GM18526 (cell line): ENCODE measurements around the gene FAM78A.

ENCODE experiments used
- POLR2A ChIP-seq: IDR thresholded peaks from 3 replicates; pipeline ENCODE4 v1.6.1; 2011; ENCODE audit not compliant: insufficient read length; ENCODE audit errors: extremely low read depth

FAM78A gene

DNA sequence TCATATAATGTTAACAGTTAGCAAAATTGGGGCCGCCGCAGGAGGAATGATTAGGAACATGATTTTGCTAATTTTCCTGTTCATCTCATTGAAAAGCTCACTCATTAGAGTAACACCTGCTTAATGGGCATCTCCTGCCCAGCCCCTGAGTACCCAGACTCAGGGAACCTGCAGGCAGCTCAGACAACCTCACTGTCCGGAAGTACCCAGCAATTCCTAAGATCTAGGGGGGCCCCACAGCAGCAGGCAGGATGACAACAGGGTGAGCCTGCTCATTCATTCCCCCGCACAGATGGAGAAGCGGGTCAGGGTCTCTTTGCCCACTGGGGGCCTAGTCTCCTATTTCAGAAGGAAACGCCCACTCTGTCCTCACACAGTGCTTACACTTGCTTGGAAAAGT is 12.6 kb downstream of the FAM78A start:
- no peak for TF ChIP-seq POLR2A

DNA sequence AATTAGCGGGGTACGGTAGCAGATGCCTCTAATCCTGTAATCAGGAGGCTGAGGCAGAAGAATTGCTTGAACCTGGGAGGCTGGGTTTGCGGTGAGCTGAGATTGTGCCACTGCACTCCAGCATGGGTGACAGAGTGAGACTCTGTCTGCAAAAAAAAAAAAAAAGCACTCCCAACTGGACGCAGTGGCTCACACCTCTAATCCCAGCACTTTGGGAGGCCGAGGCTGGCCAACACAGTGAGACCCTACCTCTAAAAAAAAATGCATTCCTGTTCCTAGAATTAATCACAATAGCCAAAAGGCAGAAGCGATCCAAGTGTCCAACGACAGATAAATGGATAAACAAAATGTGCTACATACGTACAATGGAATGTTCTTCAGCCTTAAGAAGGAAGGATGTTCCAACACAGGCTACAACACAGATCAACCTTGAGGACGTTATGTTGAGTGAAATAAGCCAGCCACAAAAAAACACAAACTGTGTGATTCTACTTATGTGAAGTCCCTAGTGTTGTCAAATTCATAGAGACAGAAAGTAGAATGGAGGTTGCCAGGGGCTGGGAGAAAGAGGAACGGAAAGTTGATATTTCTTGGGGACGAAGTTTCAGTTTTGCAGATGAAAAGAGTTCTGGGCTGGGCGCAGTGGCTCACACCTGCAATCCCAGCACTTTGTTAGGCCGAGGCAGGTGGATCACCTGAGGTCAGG is 13.8 kb downstream of the FAM78A start:
- no peak for TF ChIP-seq POLR2A

DNA sequence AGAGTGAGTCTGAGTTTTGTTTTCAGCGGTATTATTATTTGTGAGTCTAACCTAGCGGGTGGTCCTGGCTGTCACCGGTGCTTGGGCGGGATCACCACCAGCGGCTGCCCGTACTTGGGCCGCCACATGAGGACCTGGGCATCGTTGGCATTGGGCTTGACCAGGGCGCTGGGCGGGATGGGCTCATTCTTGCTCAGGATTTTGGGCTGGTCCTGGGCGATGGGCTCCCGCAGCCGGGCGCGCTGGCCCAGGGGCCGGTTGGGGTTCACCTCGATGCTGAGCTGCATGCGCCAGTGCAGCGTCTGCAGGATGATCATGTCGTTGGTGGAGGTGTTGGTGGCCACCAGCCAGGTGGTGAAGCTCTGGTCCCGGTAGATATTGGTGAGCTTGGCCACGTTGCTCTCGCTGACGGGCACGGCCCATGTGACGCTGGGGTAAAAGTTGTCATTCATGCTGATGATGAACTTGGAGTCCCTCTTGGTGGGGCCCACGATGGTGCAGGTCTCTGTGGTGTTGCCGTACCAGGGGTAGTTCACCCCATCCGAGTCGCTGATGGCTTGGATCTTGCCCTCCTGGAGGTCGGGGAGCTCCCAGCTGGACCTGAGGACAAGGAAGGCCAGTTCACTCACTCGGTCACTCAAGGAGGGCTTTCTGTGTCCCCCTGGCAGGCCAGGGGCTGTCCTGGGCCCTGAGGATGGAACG is 15.4 kb downstream of the FAM78A start:
- no peak for TF ChIP-seq POLR2A

DNA sequence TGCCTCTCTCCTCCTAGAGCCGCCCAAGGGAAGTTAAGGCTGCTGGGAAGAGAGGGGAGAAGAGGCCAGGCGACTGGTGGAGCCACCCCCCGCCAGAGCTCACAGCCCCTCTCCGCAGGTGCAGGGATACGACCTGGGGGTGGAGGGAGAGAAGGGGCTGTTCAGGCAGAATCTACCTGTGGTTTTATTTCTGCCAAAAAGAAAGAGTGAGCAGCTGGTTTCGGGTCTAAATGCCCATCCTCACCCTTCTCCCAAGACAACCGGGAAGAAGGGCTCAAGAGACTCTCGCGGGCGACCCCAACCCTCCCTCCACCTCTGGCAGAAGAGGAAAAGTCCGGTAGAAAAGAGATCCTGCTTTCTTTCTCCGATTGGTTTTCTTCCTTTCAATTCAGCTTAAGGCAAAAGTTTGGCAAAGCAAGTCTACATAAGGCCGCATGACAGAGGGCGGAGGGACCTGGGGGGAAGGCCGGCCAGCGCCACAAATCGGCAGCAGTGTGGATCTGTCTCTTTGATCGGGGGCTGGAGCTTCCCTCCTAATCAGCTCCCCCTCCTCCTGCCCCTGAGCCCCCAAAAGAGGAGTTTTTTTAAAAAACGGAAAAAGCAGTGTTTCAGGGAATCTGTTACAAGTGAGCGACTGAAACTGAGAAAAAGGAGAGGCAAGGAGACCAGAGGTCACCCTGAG is 16.3 kb downstream of the FAM78A start:
- TF ChIP-seq POLR2A = no peak

DNA sequence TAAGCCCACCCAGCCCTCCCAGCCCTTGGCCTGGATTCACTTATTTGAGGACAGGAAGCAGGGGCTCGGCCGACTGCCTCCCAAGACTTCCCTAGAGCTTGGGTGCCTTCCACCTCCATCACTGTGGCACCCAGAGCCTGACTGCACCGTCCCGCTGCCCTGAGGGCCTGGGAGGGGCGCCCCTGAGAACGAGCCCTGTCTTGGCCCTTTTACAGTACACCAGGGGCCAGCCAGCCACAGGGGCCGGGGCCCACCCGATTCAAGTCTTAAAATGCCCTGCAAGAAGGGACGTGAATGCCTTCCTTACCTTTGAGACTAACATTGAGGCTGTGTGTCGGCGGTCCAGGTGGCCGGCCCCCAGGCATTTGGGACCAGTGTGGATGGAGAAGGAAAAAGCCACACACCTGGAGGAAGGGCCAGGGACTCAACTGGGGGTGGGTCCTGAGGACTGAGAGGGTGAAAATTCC is 16.8 kb downstream of the FAM78A start:
- TF ChIP-seq POLR2A = no peak

DNA sequence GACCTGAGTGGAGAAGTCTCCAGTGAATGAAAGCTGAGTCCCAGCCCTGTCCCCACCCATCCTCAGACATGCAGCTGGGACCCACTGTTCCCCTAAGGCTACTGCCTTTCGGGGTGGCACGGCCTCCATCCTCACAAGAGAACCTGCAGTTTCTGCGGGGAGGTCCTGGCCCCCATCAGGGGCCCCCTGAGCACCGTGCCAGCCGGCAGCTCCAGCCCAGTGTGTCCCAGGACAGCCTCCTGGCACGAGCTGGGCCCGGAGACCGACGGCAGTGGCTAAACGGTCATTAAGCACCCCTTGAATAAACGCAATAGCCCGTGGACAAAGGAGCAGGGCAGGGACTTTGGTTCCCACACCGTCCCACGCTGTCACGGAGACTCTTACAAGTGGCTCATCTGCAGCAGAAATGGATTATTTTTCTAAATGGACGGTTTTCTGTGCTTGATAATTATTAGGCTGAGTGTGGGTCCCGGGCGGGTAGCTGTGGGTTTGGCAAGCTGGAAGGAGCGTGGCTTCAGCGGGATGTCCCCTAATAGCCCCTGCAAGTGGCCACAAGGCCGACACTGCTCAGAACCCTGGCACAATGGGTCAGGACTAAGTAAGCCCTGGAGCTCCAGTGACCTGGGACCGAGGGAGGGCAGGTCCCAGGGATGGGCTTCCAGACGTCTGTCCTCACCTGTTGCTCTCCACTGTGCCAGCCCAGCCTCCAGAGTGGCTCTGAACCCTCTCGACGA is 17.4 kb downstream of the FAM78A start:
- no peak for TF ChIP-seq POLR2A

DNA sequence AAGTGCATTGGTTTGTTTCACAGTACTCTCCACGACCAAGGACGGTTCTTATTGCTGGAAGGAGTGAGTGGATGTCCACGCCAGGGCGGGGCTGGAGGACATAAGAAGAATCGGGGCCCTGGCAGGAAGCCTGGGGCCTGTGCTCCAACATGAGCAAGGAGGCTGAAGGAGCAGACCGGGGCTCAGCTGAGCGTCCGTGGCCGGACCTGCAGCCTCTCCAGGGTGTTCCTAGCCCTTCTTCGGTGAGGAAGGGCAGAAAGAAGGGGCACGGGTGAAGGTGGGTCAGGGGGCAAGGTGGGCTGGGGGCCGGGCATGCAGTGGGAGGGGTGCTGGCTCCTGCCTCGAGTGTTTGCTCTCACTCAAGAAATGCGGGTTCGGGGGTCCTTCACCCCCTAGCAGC is 18.1 kb downstream of the FAM78A start:
- TF ChIP-seq POLR2A = no peak

DNA sequence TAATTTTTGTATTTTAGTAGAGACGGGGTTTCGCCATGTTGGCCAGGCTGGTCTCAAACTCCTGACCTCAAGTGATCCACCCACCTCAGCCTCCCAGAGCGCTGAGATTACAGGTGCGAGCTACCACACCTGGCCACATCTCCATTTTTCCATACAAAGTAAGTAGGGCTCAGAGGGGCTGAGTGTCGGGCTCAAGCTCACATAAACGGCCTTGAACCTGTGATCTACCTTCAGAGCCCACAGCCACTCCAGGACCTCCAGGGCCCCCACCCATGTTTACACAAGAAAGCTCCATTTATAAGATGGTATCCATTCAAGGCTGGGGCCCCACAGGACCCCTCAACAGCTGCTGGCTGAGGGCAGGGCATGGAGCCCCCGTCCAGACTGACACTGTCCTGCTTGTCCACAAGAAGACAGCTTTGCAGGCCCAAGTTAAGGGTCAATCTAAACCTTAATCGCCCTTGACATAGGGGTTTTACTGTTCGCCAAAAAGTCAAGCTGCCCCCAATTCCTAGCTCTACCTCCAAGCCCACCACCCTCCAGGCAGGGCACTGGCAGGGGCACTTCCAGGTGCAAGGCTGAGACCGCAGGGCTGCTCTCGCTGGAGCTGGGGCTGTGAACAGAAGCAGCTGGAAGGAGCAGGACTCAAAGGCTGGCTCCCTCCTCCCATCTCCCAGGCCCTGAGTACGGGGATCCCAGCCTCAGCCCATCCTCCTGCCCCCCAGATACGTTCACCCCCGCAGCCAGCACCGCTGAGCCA is 18.9 kb downstream of the FAM78A start:
- no peak for TF ChIP-seq POLR2A

DNA sequence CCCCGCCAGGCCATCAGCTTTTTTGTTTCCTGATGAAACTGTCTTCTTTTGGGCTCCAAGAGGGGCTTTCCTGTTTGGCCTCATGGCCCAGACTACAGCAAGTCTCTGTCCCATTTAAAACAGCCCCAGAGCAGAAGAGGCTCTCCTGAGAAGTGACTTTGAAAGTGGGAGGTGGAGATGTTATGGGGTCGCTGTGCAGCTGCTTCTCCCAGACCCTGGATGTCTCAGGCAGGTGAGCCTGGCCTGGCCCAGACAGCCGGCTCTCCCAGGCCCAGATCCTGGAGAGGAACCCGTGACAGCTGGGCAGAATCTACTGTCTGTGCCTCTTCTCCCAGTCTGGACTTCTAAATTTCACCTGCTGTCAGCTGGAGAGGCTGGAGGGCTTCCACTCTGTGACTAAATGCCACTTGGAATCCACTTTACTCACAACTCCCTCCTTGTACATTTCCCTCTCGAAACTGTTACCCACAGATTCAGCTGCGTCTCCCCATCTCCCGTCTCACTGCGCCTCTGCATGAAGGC is 20.6 kb downstream of the FAM78A start:
- TF ChIP-seq POLR2A = no peak

DNA sequence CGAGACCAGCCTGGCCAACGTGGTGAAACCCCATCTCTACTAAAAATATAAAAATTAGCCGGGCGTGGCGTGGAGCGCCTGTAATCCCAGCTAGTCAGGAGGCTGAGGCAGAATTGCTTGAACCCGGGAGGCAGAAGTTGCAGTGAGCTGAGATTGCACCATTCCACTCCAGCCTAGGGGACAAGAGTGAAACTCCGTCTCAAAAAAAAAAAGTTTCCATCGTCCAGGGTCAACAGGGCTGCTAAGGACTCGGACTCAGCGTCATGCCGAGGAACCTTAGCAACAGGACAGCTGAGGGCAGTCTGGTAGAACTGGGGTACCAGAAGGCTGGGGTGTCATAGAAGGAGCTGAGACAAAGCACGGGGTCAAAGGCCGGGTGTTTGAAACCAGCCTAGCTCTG is 21.7 kb downstream of the FAM78A start:
- TF ChIP-seq POLR2A = no peak

DNA sequence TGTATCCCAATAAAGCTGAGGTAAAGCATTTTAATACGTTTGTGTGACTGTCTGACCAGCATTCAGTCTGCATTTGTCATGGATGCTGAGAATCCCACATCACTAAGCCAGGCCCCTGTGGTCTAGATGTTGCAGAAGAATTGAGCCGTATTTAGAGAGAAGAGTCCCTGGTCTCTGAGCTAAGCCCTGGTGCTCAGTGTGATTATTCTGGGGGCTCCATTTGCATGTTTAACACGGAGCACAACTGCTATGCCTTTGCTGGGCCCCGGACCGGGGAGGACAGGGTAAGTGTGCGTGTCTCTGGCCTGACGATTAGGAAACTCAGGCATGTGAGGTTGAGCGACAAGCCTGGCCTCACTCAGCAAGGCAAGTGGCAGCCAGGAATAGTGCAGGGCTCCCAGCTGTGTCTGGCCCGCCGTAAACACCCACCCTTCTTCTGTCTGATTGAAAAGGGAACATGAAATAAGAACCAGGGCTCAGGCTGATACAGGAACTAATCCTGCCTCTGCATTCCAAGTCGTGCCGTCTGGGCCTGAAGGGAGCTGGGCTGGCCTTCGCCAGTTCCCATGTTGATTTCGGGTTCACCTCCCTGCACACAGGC is 22.3 kb downstream of the FAM78A start:
- no peak for TF ChIP-seq POLR2A

DNA sequence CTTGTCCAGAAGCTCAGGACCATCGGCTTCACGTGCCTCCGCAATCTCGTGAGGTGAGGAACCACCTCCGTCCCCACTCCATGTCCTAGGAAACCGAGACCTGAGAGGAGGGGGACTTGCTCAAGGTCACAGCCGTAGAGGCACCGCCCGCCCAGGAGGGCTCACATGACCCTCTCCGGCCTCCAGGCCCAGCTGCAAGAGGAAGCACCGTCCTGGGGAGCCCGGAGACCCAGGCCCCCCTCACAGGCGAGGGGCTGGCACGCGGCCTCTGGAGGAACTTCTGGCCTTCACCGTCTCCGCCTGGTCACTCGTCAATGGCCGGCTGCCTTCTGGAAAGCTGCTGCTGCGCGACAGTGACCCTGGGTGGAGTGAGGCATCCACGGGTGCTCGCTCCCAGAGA is 24.2 kb downstream of the FAM78A start:
- TF ChIP-seq POLR2A = no peak

DNA sequence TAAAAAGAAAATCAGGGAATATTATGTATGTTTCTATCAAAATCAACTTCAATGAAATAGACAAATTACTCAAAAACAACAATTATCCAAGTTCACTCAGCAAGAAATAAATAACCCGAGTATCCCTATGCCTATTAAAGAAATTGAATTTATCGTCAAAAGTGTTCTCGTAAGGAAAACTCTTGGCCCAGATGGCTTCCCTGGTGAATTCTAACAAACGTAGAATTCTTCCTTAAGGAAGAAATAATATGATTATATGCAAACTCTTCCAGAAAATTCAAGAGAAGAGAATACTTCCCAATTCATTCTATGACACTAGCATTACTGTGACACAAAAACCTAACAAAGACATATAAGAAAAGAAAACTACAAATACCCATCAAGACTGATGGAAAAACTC is 29.7 kb downstream of the FAM78A start:
- no peak for TF ChIP-seq POLR2A
